ENCODE data around the gene TRIM59. TPM values are rescaled to one million over a fixed set of nuclear protein-coding genes. Genes with fewer than 3 reads are reported as not detected.

TRIM59 gene
- polyA plus RNA-seq (ENCODE audit: insufficient read length) = 8.3 TPM

GRCh38 chr3:160449636-160450598 lies at the start of gene TRIM59:
Gene TRIM59 (minus strand): TSS chr3:160449786. CDS start chr3:160439183, 10,603 bp downstream.
- DNase-seq = peak; percentile 95

- DNase-seq = no peak
Observed at GRCh38 chr3:160498202-160498601, 48.6 kb upstream of the TRIM59 start.

GRCh38 chr3:160490166-160490565 lies 40.6 kb upstream of the TRIM59 start:
- no peak for DNase-seq

- DNase-seq = peak; percentile 27
Observed at GRCh38 chr3:160486459-160486869, 36.9 kb upstream of the TRIM59 start.

DNA sequence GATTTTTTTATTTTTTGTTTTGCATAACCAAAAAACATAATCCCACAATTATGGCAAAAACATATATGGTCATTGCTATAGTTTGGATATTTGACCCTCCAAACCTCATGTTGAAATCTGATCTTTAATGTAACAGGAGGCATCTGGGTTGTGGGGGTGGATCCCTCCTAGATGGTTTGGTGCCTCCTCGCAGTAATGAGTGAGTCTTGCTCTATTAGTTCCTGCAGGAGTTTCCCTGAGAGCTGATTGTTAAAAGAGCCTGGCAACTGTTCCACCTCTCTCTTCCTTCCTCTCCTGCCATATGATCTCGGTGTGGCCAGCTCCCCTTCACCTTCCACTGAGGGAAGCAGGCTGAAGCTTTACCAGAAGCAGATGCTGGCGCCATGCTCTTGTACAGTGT lies 33.2 kb upstream of the TRIM59 start:
- no peak for DNase-seq

DNA sequence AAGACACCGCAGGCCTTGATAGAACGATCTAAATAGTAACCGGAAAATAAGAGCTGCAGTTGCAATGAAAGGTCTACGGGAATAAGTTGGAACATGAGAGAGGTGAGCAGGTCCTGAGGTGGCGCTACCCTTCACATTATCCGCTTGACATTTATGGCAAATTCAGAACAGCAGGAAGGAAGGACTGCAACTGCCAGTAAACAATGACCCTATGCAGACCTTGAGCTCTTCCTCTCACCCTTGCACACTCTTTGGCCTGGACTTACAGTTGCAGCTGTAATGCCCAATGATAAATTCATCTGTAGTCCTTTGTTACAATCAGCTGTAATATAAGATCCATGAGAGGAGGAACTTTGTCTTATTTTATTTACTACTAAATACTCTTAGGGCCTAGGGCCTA lies 32.3 kb upstream of the TRIM59 start:
- DNase-seq = no peak

GRCh38 chr3:160480931-160481330 lies 31.3 kb upstream of the TRIM59 start:
- DNase-seq = no peak

DNA sequence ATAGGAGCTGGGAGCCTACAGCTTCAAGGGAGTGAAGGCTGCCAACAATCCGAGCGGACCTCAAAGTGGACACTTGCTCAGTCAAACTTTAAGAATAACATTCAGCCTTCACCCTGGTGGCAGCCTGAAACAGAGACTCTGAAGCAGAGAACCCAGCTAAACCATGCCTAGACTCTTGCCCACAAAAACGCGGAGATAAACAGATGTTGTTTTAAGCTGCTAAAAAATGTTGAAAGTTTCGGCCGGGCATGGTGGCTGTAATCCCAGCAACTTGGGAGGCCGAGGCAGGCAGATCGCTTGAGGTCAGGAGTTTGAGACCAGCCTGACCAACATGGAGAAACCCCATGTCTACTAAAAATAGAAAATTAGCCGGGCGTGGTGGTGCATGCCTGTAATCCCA lies 29.8 kb upstream of the TRIM59 start:
- DNase-seq = no peak

DNA sequence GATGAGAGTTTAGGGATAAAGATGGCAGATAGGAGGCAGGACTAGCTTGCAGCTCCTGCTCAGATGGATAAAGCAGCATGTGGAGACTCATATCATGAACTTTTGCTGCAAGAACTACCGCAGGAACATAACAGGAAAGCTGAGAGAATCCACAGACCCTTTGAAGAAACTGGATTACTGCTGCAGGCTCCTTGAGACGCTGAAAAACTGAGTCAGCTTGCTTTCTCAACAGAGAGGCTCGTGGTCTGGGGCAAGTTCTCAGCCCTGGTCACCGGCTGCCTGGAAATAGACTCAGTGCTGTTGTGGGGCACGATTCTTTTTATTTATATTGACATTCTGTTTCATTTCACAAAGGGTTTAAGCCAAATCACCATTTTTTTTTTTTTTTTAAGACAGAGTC lies 28.8 kb upstream of the TRIM59 start:
- DNase-seq = no peak

DNA sequence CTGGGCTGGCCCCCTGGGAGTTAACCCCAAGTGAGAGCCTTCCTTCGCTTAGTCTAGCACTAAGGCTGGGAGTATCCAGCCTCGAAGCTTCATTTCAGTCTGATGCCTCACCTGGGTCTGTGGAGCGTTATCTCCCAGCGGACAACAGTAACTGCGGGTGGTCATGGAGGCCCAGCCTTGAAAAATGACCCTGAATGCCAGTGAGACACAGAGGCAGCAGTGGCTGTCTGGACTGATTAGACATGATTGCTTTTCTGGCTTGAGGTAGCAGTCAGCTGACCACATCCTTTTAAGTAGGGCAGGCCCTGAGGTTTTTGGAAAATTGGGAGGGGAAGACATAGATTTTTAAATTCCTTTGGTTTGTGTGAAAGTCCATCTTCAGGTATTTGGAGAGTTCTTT lies 28.2 kb upstream of the TRIM59 start:
- DNase-seq = no peak

- DNase-seq = no peak
Observed at GRCh38 chr3:160475884-160476283, 26.3 kb upstream of the TRIM59 start.

- DNase-seq = no peak
Observed at GRCh38 chr3:160475153-160475552, 25.6 kb upstream of the TRIM59 start.

DNA sequence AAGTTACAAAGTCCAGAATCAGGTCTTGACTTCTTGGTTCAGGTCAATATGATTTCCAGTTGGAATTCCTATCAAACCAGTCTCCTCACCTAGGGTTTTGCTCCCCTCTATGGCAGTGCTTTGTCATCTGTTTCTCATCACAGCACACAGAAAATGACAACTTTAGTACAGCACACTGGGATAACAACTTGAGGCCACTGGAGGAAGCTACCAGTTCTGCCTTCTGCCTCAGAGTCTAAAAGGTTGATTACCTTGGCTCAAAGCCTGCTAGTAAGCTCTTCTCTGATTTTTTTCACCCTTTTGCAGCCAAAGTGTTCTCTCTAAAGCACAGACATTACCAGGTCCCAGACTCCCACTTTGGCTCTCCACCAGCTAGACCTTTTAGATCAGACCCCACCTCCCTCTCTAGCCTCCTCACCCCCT lies 24.8 kb upstream of the TRIM59 start:
- DNase-seq = no peak

- no peak for DNase-seq
Observed at GRCh38 chr3:160473978-160474377, 24.4 kb upstream of the TRIM59 start.

DNA sequence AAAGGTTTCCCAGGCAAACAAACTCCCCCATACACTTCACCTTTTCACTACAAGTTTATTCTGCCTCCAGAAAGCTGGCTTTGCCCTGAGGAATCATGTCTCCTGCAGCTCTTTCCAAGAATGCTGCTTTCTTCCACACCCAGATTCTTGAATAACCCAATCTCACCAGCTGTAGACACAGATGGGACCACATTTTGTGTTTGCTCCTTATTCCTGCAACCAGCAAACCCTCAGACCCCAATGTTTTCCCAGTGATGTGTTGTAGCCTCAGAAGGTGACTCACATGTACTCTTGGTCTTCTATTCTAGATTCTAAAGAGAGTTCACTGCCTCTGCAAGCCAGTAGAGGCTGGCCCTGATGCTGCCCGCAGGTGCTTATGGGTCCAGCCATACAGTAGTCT lies 23.6 kb upstream of the TRIM59 start:
- DNase-seq = no peak

DNA sequence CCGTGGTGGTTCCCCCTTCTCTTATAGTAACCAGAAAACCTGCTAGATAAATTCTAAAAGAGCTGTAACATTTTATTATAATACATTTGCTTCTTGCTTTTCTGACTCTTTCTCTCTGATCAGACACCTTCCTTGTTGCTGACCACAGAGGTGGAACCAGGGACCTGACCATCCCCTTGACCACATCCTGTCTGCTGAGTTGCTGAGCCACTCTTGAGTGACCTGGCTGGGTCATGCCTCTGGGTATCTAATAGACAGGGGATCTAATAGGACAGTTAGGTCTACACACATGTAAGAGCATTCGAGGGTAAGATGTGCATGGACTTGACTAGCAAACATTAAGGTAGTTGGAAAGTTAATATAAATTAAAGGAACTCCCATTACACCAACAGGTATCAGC lies 22.8 kb upstream of the TRIM59 start:
- no peak for DNase-seq

GRCh38 chr3:160471892-160472291 lies 22.3 kb upstream of the TRIM59 start:
- DNase-seq = no peak

- DNase-seq = no peak
Observed at GRCh38 chr3:160470181-160470580, 20.6 kb upstream of the TRIM59 start.

DNA sequence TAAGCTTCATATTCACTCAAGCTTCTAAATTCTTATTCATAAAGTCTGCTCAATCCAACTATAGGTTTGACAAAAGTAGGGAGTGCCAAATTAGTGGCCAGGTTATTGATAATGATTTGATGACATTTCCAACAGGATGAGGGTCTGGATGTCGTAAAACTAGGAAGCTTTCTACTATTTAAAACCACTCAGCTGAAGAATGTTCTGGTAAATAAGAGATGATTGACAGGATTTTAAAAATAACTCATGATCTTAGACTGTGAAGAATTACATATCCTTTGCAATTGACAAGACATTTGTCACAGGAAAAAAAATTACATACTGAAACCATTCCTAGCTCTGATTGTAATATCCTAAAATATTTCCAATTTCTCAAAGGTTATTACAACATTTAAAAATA lies 15.4 kb upstream of the TRIM59 start:
- DNase-seq = no peak

DNA sequence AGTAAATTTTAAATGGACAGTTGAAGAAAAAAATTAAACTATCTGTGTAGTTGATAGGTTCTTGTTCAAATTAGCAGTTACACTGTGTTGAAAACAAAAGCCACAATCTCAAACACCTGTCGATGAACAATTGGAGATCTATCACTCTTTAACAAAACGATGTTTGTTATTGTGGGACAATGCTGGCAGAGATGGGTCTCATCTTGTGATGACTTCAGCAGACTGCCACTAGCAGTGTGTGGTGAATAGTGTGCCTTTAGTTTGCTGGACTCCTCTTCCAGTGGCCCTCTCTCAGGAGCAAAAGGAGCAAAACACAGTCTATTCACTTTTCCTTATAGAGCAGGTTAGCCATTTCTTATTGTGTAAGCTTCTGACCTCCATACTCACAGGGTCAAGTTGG lies 14.7 kb upstream of the TRIM59 start:
- no peak for DNase-seq

DNA sequence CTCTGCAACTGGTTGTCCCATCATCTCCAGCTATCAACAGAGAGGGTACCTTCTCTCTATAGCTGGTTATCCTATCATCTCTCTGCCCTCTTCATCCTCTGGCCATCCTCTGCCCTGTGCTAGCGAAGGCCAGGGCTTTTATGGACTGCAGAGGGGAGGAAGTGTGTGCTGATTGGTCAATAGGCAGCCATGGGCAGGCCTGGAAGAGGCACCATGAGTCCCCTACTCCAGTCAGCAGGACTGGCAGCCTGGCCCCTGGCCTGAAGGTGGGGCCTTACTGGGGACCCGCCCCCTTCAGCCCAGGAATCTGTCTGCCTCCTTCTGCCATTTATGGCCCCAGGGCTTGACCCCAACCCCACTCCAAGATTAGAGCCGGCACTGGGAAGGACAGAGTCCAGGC lies 10.4 kb upstream of the TRIM59 start:
- DNase-seq = no peak

GRCh38 chr3:160459450-160459970 lies 9.9 kb upstream of the TRIM59 start:
- DNase-seq = no peak

GRCh38 chr3:160458151-160458550 lies 8.6 kb upstream of the TRIM59 start:
- no peak for DNase-seq

- DNase-seq = no peak
Observed at GRCh38 chr3:160455846-160456245, 6.3 kb upstream of the TRIM59 start.

Data from hindlimb muscle (tissue), 1 donor.